Neutrophil (primary cell): ENCODE data around the gene ATAD3C.
"Not testable (repeated sequence)": the region's sequence is repeated elsewhere in the genome, so short reads cannot be mapped to it uniquely, and the experiment has no call there.

Experiments used
- H3K27ac ChIP-seq: fragments of 200-600 bp; sonication (generic); 2 replicates; pipeline ENCODE4 v1.5.1; 2016; ENCODE audit warnings: mild to moderate bottlenecking, moderate library complexity
- H3K27me3 ChIP-seq: fragments of 200-600 bp; sonication (generic); 2 replicates; pipeline ENCODE4 v1.6.0; 2016; ENCODE audit warnings: mild to moderate bottlenecking
- H3K36me3 ChIP-seq: fragments of 200-600 bp; sonication (generic); 2 replicates; pipeline ENCODE4 v1.5.1; 2017
- H3K4me1 ChIP-seq, 2 experiments: fragments of 200-600 bp in 1 of 2; sonication (generic) in 1 of 2; 1 replicate in 1 of 2; 2 replicates in 1 of 2; pipeline versions ENCODE4 v1.5.1 to v1.6.1; 2013 to 2016; ENCODE audit warnings: low read depth in 1 of 2, low read length in 1 of 2, mild to moderate bottlenecking in 1 of 2, moderate library complexity in 1 of 2; ENCODE audit not compliant: control insufficient read depth in 1 of 2, insufficient read depth in 1 of 2
- H3K4me3 ChIP-seq, 2 experiments: fragments of 200-600 bp in 1 of 2; sonication (generic) in 1 of 2; 1 replicate in 1 of 2; 2 replicates in 1 of 2; pipeline ENCODE4 v1.5.1; 2013 to 2016; ENCODE audit warnings: low read depth in 1 of 2, low read length in 1 of 2, mild to moderate bottlenecking in 1 of 2, moderate library complexity in 1 of 2
- H3K9me3 ChIP-seq: fragments of 200-600 bp; sonication (generic); 2 replicates; pipeline ENCODE4 v1.5.1; 2016
- CTCF ChIP-seq: fragments of 200-600 bp; sonication (generic); IDR thresholded peaks from 2 replicates; pipeline ENCODE4 v1.5.1; 2016; ENCODE audit warnings: antibody characterized with exemption

The ATAD3C gene

GRCh38 chr1:1407636-1408318 is 41.7 kb upstream of the ATAD3C start:
- no peaks in the 10 kb centered on the region for H3K27me3 ChIP-seq
- H3K4me1 ChIP-seq: peaks cover 19 to 22% of the 10 kb centered on the region in 2 experiments
- H3K4me3 ChIP-seq: peak overlapping the region; percentile 89 to 99
- no peak for TF ChIP-seq CTCF
- peaks cover 5% of the 10 kb centered on the region for H3K9me3 ChIP-seq
- peaks cover 25% of the 10 kb centered on the region for H3K36me3 ChIP-seq
- H3K27ac ChIP-seq: peak overlapping the region; percentile 88

GRCh38 chr1:1410238-1410637 is 39.3 kb upstream of the ATAD3C start:
- H3K27ac ChIP-seq, H3K4me3 ChIP-seq, H3K36me3 ChIP-seq, H3K9me3 ChIP-seq: not testable (repeated sequence)
- Histone ChIP-seq H3K27me3 (peaks cover 14% of the 10 kb centered on the region), H3K4me1 (peaks cover 19 to 22% of the 10 kb centered on the region in 2 experiments)

- no peak for TF ChIP-seq CTCF
- Histone ChIP-seq H3K27ac (no peak overlapping the region), H3K9me3 (peaks cover 5% of the 10 kb centered on the region), H3K27me3 (peaks cover 25% of the 10 kb centered on the region), H3K4me1 (peaks cover 11 to 14% of the 10 kb centered on the region in 2 experiments), H3K36me3 (no peaks in the 10 kb centered on the region), H3K4me3 (no peak overlapping the region)
Observed at GRCh38 chr1:1411626-1412025, 37.9 kb upstream of the ATAD3C start.

GRCh38 chr1:1412311-1412902 is 37.1 kb upstream of the ATAD3C start:
- not testable (repeated sequence) for H3K9me3 ChIP-seq, H3K27ac ChIP-seq, H3K36me3 ChIP-seq, H3K4me1 ChIP-seq, H3K4me3 ChIP-seq
- H3K27me3 ChIP-seq: peaks cover 27% of the 10 kb centered on the region

- Histone ChIP-seq H3K27ac (no peak overlapping the region), H3K4me3 (no peak overlapping the region), H3K9me3 (peaks cover 5% of the 10 kb centered on the region), H3K36me3 (no peaks in the 10 kb centered on the region), H3K4me1 (no peaks in the 10 kb centered on the region), H3K27me3 (peaks cover 58% of the 10 kb centered on the region)
- no peak for TF ChIP-seq CTCF
Observed at GRCh38 chr1:1415751-1416150, 33.7 kb upstream of the ATAD3C start.

- not testable (repeated sequence) for H3K9me3 ChIP-seq, H3K36me3 ChIP-seq, H3K4me1 ChIP-seq, H3K4me3 ChIP-seq, H3K27ac ChIP-seq
- H3K27me3 ChIP-seq: peaks cover 75% of the 10 kb centered on the region
Observed at GRCh38 chr1:1417396-1417795, 32.1 kb upstream of the ATAD3C start.

- H3K27ac ChIP-seq, H3K4me1 ChIP-seq, H3K9me3 ChIP-seq, H3K36me3 ChIP-seq, H3K4me3 ChIP-seq: not testable (repeated sequence)
- peaks cover 80% of the 10 kb centered on the region for H3K27me3 ChIP-seq
Observed at GRCh38 chr1:1417825-1418463, 31.5 kb upstream of the ATAD3C start.
